GM06990 (cell line): ENCODE data around the gene SH2D6.

ENCODE experiments used
- DNase-seq: peaks from one replicate; pipeline ENCODE4 v3.0.0-alpha.2; 2011; ENCODE audit not compliant: insufficient read length; ENCODE audit errors: extremely low read depth
- H3K27me3 ChIP-seq: replicated peaks from 2 replicates; pipeline ENCODE4 v1.6.0; 2011; ENCODE audit warnings: low read length; ENCODE audit not compliant: control insufficient read depth, insufficient read depth
- H3K36me3 ChIP-seq: 2 replicates; pipeline ENCODE4 v1.5.1; 2011; ENCODE audit warnings: low read length; ENCODE audit not compliant: control insufficient read depth, insufficient read depth
- H3K4me3 ChIP-seq: replicated peaks from 2 replicates; pipeline ENCODE4 v1.5.1; 2011; ENCODE audit warnings: low read depth, mild to moderate bottlenecking, control low read depth, low read length
- TF ChIP-seq, protein P1 (sequence below): IDR thresholded peaks from 2 replicates; pipeline ENCODE4 v1.5.1; 2011; ENCODE audit warnings: low read length, control low read depth, mild to moderate bottlenecking, inconsistent platforms; ENCODE audit not compliant: insufficient read depth, poor library complexity, severe bottlenecking

The SH2D6 gene

DNA sequence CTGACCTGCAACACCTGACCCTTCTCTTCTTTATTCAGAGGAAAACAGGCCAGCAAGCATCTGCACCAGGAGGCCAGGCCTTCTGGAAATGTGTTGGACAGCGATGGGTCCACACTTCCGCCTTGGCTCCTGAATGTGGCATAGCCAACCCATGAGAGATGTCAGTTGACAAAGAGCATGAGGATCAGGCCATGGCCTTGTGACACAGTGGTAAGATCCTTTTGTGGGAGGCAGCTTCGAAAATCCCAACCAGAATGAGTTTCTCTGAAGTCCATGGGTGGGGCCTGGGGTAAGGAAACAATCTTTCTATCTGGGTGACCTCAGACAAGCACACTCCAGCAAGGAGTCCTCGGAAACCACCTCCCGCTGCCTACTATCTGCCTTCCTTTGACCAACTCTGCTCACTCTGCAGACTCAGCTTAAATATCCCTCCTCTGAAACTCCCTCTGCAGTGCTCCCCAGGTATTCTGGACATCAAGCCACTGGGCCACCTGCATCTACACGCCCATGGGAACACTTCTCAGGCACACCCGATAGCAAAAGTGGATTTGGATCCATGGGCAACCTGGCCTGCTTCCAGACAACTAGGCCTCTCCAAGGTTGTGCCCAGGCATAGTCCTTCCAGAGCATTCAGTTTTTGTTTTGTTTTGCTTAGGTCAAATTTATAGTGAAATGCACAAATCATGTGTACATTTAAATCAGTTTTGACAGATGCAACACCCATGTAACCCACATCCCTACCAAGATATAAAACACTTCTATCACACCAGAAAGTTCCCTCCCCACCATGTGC, 3.6 kb upstream of the SH2D6 start:
- Histone ChIP-seq H3K36me3 (no peaks in the 10 kb centered on the region), H3K4me3 (no peak overlapping the region), H3K27me3 (no peaks in the 10 kb centered on the region)
- TF ChIP-seq, protein P1, sequence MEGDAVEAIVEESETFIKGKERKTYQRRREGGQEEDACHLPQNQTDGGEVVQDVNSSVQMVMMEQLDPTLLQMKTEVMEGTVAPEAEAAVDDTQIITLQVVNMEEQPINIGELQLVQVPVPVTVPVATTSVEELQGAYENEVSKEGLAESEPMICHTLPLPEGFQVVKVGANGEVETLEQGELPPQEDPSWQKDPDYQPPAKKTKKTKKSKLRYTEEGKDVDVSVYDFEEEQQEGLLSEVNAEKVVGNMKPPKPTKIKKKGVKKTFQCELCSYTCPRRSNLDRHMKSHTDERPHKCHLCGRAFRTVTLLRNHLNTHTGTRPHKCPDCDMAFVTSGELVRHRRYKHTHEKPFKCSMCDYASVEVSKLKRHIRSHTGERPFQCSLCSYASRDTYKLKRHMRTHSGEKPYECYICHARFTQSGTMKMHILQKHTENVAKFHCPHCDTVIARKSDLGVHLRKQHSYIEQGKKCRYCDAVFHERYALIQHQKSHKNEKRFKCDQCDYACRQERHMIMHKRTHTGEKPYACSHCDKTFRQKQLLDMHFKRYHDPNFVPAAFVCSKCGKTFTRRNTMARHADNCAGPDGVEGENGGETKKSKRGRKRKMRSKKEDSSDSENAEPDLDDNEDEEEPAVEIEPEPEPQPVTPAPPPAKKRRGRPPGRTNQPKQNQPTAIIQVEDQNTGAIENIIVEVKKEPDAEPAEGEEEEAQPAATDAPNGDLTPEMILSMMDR = no peak
- DNase-seq = no peak

- TF ChIP-seq, protein P1 = no peak
- Histone ChIP-seq H3K27me3 (no peaks in the 10 kb centered on the region), H3K36me3 (no peaks in the 10 kb centered on the region), H3K4me3 (no peak overlapping the region)
- no peak for DNase-seq
Observed at GRCh38 chr2:85415980-85416650, 2.4 kb upstream of the SH2D6 start.

- no peak for DNase-seq
- Histone ChIP-seq H3K36me3 (no peaks in the 10 kb centered on the region), H3K4me3 (peak overlapping the region; percentile 68), H3K27me3 (no peaks in the 10 kb centered on the region)
- TF ChIP-seq, protein P1 = no peak
Observed at GRCh38 chr2:85419009-85419675, 628 bp downstream of the SH2D6 start.

- peak overlapping the region; percentile 39 for H3K4me3 ChIP-seq
- TF ChIP-seq, protein P1 = peak; percentile 99
- no peaks in the 10 kb centered on the region for H3K27me3 ChIP-seq
- DNase-seq = peak; percentile 83
- no peaks in the 10 kb centered on the region for H3K36me3 ChIP-seq
Observed at GRCh38 chr2:85420536-85421259, 2.2 kb downstream of the SH2D6 start.

GRCh38 chr2:85421260-85422071, 3.0 kb downstream of the SH2D6 start:
- no peak overlapping the region for H3K4me3 ChIP-seq
- H3K36me3 ChIP-seq = no peaks in the 10 kb centered on the region
- TF ChIP-seq, protein P1 = no peak
- DNase-seq = no peak
- H3K27me3 ChIP-seq = no peaks in the 10 kb centered on the region
